Endothelial cell (in vitro differentiated cells): ENCODE results near the gene EMC7. TPM values are rescaled to one million over a fixed set of nuclear protein-coding genes. Genes with fewer than 3 reads are reported as not detected.

Source experiments
- DNase-seq: peaks from one replicate; pipeline ENCODE4 v3.0.0; 2021; ENCODE audit warnings: low spot score
- H3K27ac Mint-ChIP-seq: one replicate; pipeline ENCODE4 v1.8.0; 2021; ENCODE audit warnings: mixed read lengths, inconsistent platforms; ENCODE audit not compliant: unreplicated experiment
- H3K27me3 Mint-ChIP-seq: one replicate; pipeline ENCODE4 v1.8.0; 2021; ENCODE audit warnings: mild to moderate bottlenecking, moderate library complexity, mixed read lengths, inconsistent platforms; ENCODE audit not compliant: unreplicated experiment
- H3K36me3 Mint-ChIP-seq: one replicate; pipeline ENCODE4 v1.8.0; 2021; ENCODE audit warnings: mild to moderate bottlenecking, low read depth, mixed read lengths, inconsistent platforms; ENCODE audit not compliant: unreplicated experiment
- H3K4me1 Mint-ChIP-seq: one replicate; pipeline ENCODE4 v1.8.0; 2021; ENCODE audit warnings: mild to moderate bottlenecking, mixed read lengths, inconsistent platforms; ENCODE audit not compliant: unreplicated experiment
- H3K4me3 Mint-ChIP-seq: one replicate; pipeline ENCODE4 v1.8.0; 2021; ENCODE audit warnings: mild to moderate bottlenecking, mixed read lengths, inconsistent platforms; ENCODE audit not compliant: unreplicated experiment
- H3K9me3 Mint-ChIP-seq: one replicate; pipeline ENCODE4 v1.8.0; 2021; ENCODE audit warnings: mixed read lengths, inconsistent platforms; ENCODE audit not compliant: unreplicated experiment
- CTCF ChIP-seq: fragments of 200-600 bp; sonication (generic); IDR thresholded peaks from one replicate; pipeline ENCODE4 v1.5.0; 2021; ENCODE audit warnings: antibody characterized with exemption; ENCODE audit not compliant: unreplicated experiment
- total RNA-seq: library from RNA; stranded (reverse); fragmentation: NEBNext Ultra II Directional; extraction: Animal tissue kit (Norgen Biotek cat#: 25700); gene quantifications from one replicate; pipeline ENCODE4 v1.2.1, GENCODE V29; 2021; ENCODE audit not compliant: unreplicated experiment

The EMC7 gene
- total RNA-seq, 1 donor from 2014 or later: 41.8 TPM

GRCh38 chr15:34119291-34119690, 17.6 kb upstream of the EMC7 start:
- DNase-seq: no peak
- no peaks in the 10 kb centered on the region for H3K27me3 Mint-ChIP-seq
- no peak overlapping the region for H3K27ac Mint-ChIP-seq
- H3K9me3 Mint-ChIP-seq: no peaks in the 10 kb centered on the region
- H3K36me3 Mint-ChIP-seq: no peaks in the 10 kb centered on the region
- H3K4me1 Mint-ChIP-seq: peaks cover 2% of the 10 kb centered on the region
- no peak overlapping the region for H3K4me3 Mint-ChIP-seq
- TF ChIP-seq CTCF: no peak

GRCh38 chr15:34116620-34117019, 15.0 kb upstream of the EMC7 start:
- Mint-ChIP-seq H3K4me1 (peaks cover 2% of the 10 kb centered on the region), H3K36me3 (no peaks in the 10 kb centered on the region), H3K9me3 (no peaks in the 10 kb centered on the region), H3K27me3 (peaks cover 1% of the 10 kb centered on the region), H3K4me3 (no peak overlapping the region), H3K27ac (no peak overlapping the region)
- no peak for DNase-seq
- no peak for TF ChIP-seq CTCF

- no peak for TF ChIP-seq CTCF
Measured at GRCh38 chr15:34114739-34115138, 13.1 kb upstream of the EMC7 start.

GRCh38 chr15:34114215-34114614, 12.6 kb upstream of the EMC7 start:
- Mint-ChIP-seq H3K4me3 (no peak overlapping the region), H3K4me1 (peaks cover 6% of the 10 kb centered on the region), H3K9me3 (no peaks in the 10 kb centered on the region), H3K27ac (no peak overlapping the region), H3K36me3 (no peaks in the 10 kb centered on the region), H3K27me3 (peaks cover 1% of the 10 kb centered on the region)
- no peak for TF ChIP-seq CTCF
- no peak for DNase-seq

More at GRCh38 chr15:34114739-34115138, 13.1 kb upstream of the EMC7 start:
- Mint-ChIP-seq H3K36me3 (no peaks in the 10 kb centered on the region), H3K27me3 (peaks cover 1% of the 10 kb centered on the region), H3K27ac (no peak overlapping the region), H3K9me3 (no peaks in the 10 kb centered on the region), H3K4me1 (peaks cover 6% of the 10 kb centered on the region), H3K4me3 (no peak overlapping the region)
- no peak for DNase-seq

- H3K36me3 Mint-ChIP-seq: no peaks in the 10 kb centered on the region
- DNase-seq: no peak
- H3K4me1 Mint-ChIP-seq: peaks cover 4% of the 10 kb centered on the region
- no peaks in the 10 kb centered on the region for H3K9me3 Mint-ChIP-seq
- H3K27ac Mint-ChIP-seq: no peak overlapping the region
- no peak for TF ChIP-seq CTCF
- H3K27me3 Mint-ChIP-seq: peaks cover 1% of the 10 kb centered on the region
- no peak overlapping the region for H3K4me3 Mint-ChIP-seq
Measured at GRCh38 chr15:34111488-34111887, 9.8 kb upstream of the EMC7 start.
